Tibial artery (tissue), 4 donors: Measurements from ENCODE around the gene PADI2.

Experiments
- DNase-seq, 2 donors: peaks; one replicate each; pipeline ENCODE4 v3.0.0-alpha.2; 2019
- H3K27ac ChIP-seq, 2 donors: fragments of 200-600 bp; sonication (generic) in 1 of 2; 1 replicate in 1 of 2; 2 replicates in 1 of 2; pipeline ENCODE4 v1.5.1; 2018 to 2019; ENCODE audit warnings: mild to moderate bottlenecking in 1 of 2
- H3K27me3 ChIP-seq, 2 donors: fragments of 200-600 bp; sonication (generic) in 1 of 2; one replicate each; pipeline versions ENCODE4 v1.5.1 to v1.6.0; 2016 to 2019
- H3K36me3 ChIP-seq, 3 donors: fragments of 200-600 bp; sonication (generic) in 2 of 3; one replicate each; pipeline ENCODE4 v1.5.1; 2016 to 2019; ENCODE audit warnings: mild to moderate bottlenecking in 2 of 3
- H3K4me1 ChIP-seq, 4 donors: fragments of 200-600 bp; sonication (generic) in 2 of 4; 1 replicate in 3 of 4; 2 replicates in 1 of 4; pipeline ENCODE4 v1.5.1; 2016 to 2019
- H3K4me3 ChIP-seq, 2 donors: fragments of 200-600 bp; sonication (generic) in 1 of 2; 1 replicate in 1 of 2; 2 replicates in 1 of 2; pipeline ENCODE4 v1.5.1; 2018 to 2019; ENCODE audit warnings: mild to moderate bottlenecking in 2 of 2
- H3K9me3 ChIP-seq, 3 donors: fragments of 200-600 bp; sonication (generic) in 1 of 3; one replicate each; pipeline ENCODE4 v1.5.1; 2016 to 2019
- CTCF ChIP-seq, 2 experiments: fragments of 200-600 bp in 1 of 2; fragments of 450-650 bp in 1 of 2; IDR thresholded peaks; one replicate each; pipeline ENCODE4 v1.5.1; 2017 to 2019; ENCODE audit warnings: antibody characterized with exemption in 2 of 2, mild to moderate bottlenecking in 1 of 2, moderate library complexity in 1 of 2
- intact Hi-C: fragments of 100-400 bp; cut with DNase I; formaldehyde crosslinking; loops from one replicate; pipeline ENCODE4 v1.15.0; 2023; ENCODE audit warnings: low total_unique reads

Gene PADI2

GRCh38 chr1:17070163-17070525 is 49.1 kb downstream of the PADI2 start:
- peaks cover 0 to 5% (median 0%) of the 10 kb centered on the region in 3 donors for H3K9me3 ChIP-seq
- H3K4me3 ChIP-seq: no peak overlapping the region
- no peak overlapping the region for H3K27ac ChIP-seq
- no peaks in the 10 kb centered on the region for H3K27me3 ChIP-seq
- H3K4me1 ChIP-seq: no peaks in the 10 kb centered on the region
- no peak for TF ChIP-seq CTCF (IDR thresholded peaks at IDR 0.05)
- no peak for DNase-seq
- intact Hi-C loops: no loop called here
- H3K36me3 ChIP-seq: peaks cover 0 to 8% (median 0%) of the 10 kb centered on the region in 3 donors

- no peak for TF ChIP-seq CTCF (IDR thresholded peaks at IDR 0.05)
- Histone ChIP-seq H3K4me3 (no peak overlapping the region), H3K4me1 (no peaks in the 10 kb centered on the region), H3K9me3 (peaks cover 0 to 6% (median 0%) of the 10 kb centered on the region in 3 donors), H3K27ac (no peak overlapping the region), H3K36me3 (peaks cover 0 to 8% (median 0%) of the 10 kb centered on the region in 3 donors), H3K27me3 (no peaks in the 10 kb centered on the region)
- intact Hi-C loops: no loop called here
- DNase-seq: no peak
These were observed 49.6 kb downstream of the PADI2 start for GRCh38 chr1:17069452-17070162.

GRCh38 chr1:17068789-17069188 is 50.5 kb downstream of the PADI2 start:
- intact Hi-C loops: no loop called here
- TF ChIP-seq CTCF (IDR thresholded peaks at IDR 0.05): no peak
- H3K27ac ChIP-seq: no peak overlapping the region

GRCh38 chr1:17067465-17068240 is 51.6 kb downstream of the PADI2 start:
- TF ChIP-seq CTCF (IDR thresholded peaks at IDR 0.05): no peak
- intact Hi-C loops: no loop called here
- DNase-seq: no peak
- peaks cover 0 to 8% (median 0%) of the 10 kb centered on the region in 3 donors for H3K36me3 ChIP-seq
- no peaks in the 10 kb centered on the region for H3K27me3 ChIP-seq
- H3K27ac ChIP-seq: no peak overlapping the region
- no peak overlapping the region for H3K4me3 ChIP-seq
- peaks cover 0 to 6% (median 0%) of the 10 kb centered on the region in 3 donors for H3K9me3 ChIP-seq
- H3K4me1 ChIP-seq: no peaks in the 10 kb centered on the region

More at GRCh38 chr1:17068789-17069188, 50.5 kb downstream of the PADI2 start:
- H3K27me3 ChIP-seq: no peaks in the 10 kb centered on the region
- H3K36me3 ChIP-seq: peaks cover 0 to 8% (median 0%) of the 10 kb centered on the region in 3 donors
- H3K4me1 ChIP-seq: no peaks in the 10 kb centered on the region
- peaks cover 0 to 6% (median 0%) of the 10 kb centered on the region in 3 donors for H3K9me3 ChIP-seq
- no peak for DNase-seq
- H3K4me3 ChIP-seq: no peak overlapping the region

- no peak for TF ChIP-seq CTCF (IDR thresholded peaks at IDR 0.05)
- H3K27me3 ChIP-seq: no peaks in the 10 kb centered on the region
- no peak for DNase-seq
- no peaks in the 10 kb centered on the region for H3K4me1 ChIP-seq
- intact Hi-C loops: no loop called here
- H3K36me3 ChIP-seq: peaks cover 0 to 8% (median 0%) of the 10 kb centered on the region in 3 donors
- no peak overlapping the region for H3K4me3 ChIP-seq
- H3K9me3 ChIP-seq: peaks cover 0 to 6% (median 0%) of the 10 kb centered on the region in 3 donors
- no peak overlapping the region for H3K27ac ChIP-seq
These were observed 52.2 kb downstream of the PADI2 start for GRCh38 chr1:17067069-17067426.
